ENCODE data around the gene BCAS3.
"Not testable (repeated sequence)": the region's sequence is repeated elsewhere in the genome, so short reads cannot be mapped to it uniquely, and the experiment has no call there.

The BCAS3 gene

GRCh38 chr17:60792250-60792898 is 114.7 kb downstream of the BCAS3 start:
- DNase-seq (ENCODE audit: low read depth in 2 of 2), result no peak
- no peak overlapping the region for H3K4me3 ChIP-seq (replicated peaks in 1 of 2; ENCODE audit: low read depth in 2 of 2, low read length in 2 of 2)
- no peak for TF ChIP-seq CTCF (IDR thresholded peaks at IDR 0.05; ENCODE audit: low read depth, low read length)

DNA sequence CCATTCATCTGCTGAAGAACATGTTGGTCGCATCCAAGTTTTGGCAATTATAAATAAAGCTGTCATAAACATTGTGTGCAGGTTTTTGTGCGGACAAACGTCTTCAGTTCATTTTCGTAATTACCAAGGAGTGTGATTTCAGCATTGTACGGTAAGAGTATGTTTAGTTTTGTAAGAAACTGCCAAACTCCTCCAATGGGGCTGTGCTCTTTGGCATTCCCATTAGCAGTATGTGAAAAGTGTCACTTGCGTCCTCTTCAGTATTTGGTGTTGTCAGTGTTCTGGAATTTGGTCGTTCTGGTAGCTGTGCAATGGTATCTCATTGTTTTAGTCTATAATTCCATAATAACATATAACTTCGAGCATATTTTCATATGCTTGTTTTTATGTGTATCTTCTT is 120.9 kb downstream of the BCAS3 start:
- no peak for DNase-seq (ENCODE audit: low read depth in 2 of 2)
- TF ChIP-seq CTCF (IDR thresholded peaks at IDR 0.05; ENCODE audit: low read depth, low read length), result no peak
- H3K4me3 ChIP-seq (replicated peaks in 1 of 2; ENCODE audit: low read depth in 2 of 2, low read length in 2 of 2), result no peak overlapping the region

DNA sequence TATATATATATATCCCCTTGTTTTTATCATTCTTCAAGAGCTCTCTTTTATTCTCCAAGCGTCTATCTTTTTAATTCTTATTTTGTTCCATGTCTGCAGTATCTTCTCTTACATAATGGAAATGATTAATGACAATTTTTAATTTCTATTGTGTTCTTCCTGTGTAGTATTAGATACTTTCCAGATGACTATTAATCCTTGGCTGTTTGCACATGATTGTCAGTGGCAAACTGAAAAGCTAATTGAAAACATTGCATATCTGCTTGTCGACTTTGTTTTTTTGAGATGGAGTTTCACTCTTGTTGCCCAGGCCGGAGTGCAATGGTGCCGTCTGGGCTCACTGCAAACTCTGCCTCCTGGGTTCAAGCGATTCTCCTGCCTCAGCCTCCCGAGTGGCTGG is 124.7 kb downstream of the BCAS3 start:
- no peak for DNase-seq (ENCODE audit: low read depth in 2 of 2)
- no peak for TF ChIP-seq CTCF (IDR thresholded peaks at IDR 0.05; ENCODE audit: low read depth, low read length)
- H3K4me3 ChIP-seq (replicated peaks in 1 of 2; ENCODE audit: low read depth in 2 of 2, low read length in 2 of 2), result no peak overlapping the region

DNA sequence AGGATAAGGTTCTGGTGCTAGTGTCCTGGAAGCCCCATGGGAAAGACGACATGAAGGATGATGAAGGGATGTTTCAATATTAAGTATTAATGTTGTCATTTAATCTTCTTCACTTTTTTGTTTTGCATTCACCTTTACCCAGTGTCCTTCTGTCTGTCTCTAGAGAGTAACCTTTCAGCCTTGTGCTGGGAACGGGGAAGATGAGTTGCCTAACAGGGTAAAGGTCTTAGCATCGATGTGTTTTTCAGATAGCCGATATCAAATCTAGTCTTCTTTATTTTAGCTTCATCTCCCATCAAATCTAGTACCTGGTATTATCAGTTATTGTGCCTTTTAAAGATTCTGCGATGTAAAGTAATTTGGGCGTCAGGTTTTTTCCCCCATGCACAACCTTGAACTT is 125.4 kb downstream of the BCAS3 start:
- DNase-seq (ENCODE audit: low read depth in 2 of 2), result no peak

DNA sequence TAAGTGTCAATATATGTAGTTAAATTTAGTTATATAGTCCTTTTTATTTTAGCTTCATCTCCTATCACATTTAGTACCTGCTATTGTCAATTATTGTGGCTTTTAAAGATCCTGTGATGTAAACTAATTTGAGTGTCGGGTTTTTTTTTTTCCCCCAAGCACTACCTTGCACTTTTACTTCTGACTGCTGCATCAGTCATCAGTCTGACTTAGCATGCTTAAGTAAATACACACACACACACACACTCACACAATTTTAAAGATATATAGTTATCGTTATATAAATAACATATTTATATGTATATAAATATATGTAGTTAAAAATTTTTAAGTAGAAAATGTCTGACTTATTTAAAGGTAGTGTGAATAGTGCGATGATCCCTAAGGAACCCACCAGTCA is 127.2 kb downstream of the BCAS3 start:
- TF ChIP-seq CTCF (IDR thresholded peaks at IDR 0.05; ENCODE audit: low read depth, low read length), result no peak
- no peak for DNase-seq (ENCODE audit: low read depth in 2 of 2)
- no peak overlapping the region for H3K4me3 ChIP-seq (replicated peaks in 1 of 2; ENCODE audit: low read depth in 2 of 2, low read length in 2 of 2)

More for the DNA sequence above, 125.4 kb downstream of the BCAS3 start:
- TF ChIP-seq CTCF (IDR thresholded peaks at IDR 0.05; ENCODE audit: low read depth, low read length), result no peak
- no peak overlapping the region for H3K4me3 ChIP-seq (replicated peaks in 1 of 2; ENCODE audit: low read depth in 2 of 2, low read length in 2 of 2)

DNA sequence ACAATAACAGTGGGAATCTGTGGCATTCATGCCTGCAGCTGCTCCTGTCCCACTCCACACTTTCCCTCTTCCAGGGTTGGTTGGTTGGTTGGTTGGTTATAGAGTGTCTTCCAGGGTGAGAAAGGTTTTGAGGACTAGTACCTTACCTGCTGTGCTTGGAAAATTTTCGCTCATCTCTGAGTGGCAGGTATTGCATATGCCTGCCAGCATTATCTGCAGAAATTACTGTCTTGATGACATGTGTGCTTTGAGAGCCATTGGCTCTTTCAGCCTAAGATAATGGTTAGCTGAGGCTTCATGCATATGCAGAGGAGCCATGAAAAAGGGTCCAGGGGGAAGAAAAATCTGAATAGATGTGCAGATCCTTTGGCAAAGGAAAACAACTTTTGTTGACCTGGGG is 131.8 kb downstream of the BCAS3 start:
- no peak for TF ChIP-seq CTCF (IDR thresholded peaks at IDR 0.05; ENCODE audit: low read depth, low read length)
- no peak for DNase-seq (ENCODE audit: low read depth in 2 of 2)
- no peak overlapping the region for H3K4me3 ChIP-seq (replicated peaks in 1 of 2; ENCODE audit: low read depth in 2 of 2, low read length in 2 of 2)

DNA sequence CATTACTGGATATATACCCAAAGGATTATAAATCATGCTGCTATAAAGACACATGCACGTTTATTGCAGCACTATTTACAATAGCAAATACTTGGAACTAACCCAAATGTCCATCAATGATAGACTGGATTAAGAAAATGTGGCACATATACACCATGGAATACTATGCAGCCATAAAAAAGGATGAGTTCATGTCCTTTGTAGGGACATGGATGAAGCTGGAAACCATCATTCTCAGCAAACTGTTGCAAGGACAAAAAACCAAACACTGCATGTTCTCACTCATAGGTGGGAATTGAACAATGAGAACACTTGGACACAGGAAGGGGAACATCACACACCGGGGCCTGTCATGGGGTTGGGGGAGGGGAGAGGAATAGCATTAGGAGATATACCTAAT is 137.3 kb downstream of the BCAS3 start:
- DNase-seq (ENCODE audit: low read depth in 2 of 2); H3K4me3 ChIP-seq (replicated peaks in 1 of 2; ENCODE audit: low read depth in 2 of 2, low read length in 2 of 2): not testable (repeated sequence)
